Upper lobe of left lung (tissue), 4 donors: Measurements from ENCODE around the gene EVI5L.

Source experiments
- CTCF ChIP-seq, 6 experiments: fragments of 450-650 bp in 4 of 6; fragments of 200-600 bp in 2 of 6; sonication (generic) in 2 of 6; IDR thresholded peaks; one replicate each; pipeline ENCODE4 v1.5.1; 2016 to 2019; ENCODE audit warnings: antibody characterized with exemption in 6 of 6
- POLR2A ChIP-seq, 4 donors: fragments of 450-650 bp; IDR thresholded peaks; one replicate each; pipeline ENCODE4 v1.5.1; 2016 to 2017; ENCODE audit warnings: antibody characterized with exemption in 4 of 4, mild to moderate bottlenecking in 2 of 4

DNA sequence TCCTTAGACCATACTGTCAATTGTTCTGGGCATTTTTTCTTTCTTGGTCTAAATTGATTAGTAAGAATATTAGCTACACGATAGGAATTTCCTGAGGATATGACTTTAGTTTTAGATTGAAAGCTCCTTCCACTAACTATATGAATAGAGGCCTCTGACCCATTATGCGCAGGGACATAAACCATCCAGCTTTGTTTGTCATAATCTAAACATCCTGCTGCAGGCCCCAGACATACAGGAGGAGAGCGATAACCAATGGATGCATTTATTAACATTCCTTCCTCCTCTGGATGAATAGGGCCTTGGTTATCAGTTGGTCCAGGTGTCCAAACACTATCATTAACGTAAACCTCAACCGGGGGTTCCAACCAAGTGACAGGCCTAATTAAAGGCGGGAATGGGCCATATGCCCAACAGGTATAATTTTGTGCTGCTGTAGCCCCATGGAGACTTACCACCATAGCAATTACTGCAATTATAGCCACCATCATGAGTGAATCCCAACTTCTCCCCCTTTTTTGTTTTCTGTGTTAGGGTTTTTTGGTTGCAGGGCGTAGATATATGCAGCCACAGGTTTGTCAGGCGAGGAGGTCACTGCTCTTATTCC is 34.4 kb upstream of the EVI5L start:
- TF ChIP-seq CTCF (IDR thresholded peaks at IDR 0.05), result no peak
- no peak for TF ChIP-seq POLR2A (IDR thresholded peaks at IDR 0.05)
